ENCODE data around the gene GLO1.

Gene GLO1

DNA sequence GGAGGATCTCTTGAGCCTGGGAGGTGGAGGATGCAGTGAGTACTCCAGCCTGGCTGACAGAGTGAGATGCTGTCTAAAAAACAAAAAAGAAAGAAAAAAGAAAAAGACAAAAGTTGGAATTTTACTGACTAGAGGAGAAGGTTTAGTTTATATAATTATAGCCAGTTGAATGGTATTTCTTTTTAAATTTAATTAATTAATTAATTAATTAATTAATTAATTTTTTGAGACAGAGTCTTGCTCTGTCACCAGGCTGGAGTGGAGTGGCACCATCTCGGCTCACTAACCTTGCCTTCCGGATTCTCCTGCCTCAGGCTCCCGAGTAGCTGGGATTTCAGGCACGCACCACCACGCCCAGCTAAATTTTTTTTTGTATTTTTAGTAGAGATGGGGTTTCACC is 20.8 kb upstream of the GLO1 start:
- H3K4me1 ChIP-seq (ENCODE audit: control insufficient read depth in 1 of 2, insufficient read depth in 1 of 2, low read depth in 1 of 2, low read length in 1 of 2) = no peaks in the 10 kb centered on the region
- no peak overlapping the region for H3K4me3 ChIP-seq (ENCODE audit: low read depth in 1 of 2, low read length in 1 of 2)
- no peaks in the 10 kb centered on the region for H3K9me3 ChIP-seq
- no peaks in the 10 kb centered on the region for H3K36me3 ChIP-seq
- H3K27ac ChIP-seq = no peak overlapping the region
- peaks cover 17% of the 10 kb centered on the region for H3K27me3 ChIP-seq
- TF ChIP-seq, protein P1, sequence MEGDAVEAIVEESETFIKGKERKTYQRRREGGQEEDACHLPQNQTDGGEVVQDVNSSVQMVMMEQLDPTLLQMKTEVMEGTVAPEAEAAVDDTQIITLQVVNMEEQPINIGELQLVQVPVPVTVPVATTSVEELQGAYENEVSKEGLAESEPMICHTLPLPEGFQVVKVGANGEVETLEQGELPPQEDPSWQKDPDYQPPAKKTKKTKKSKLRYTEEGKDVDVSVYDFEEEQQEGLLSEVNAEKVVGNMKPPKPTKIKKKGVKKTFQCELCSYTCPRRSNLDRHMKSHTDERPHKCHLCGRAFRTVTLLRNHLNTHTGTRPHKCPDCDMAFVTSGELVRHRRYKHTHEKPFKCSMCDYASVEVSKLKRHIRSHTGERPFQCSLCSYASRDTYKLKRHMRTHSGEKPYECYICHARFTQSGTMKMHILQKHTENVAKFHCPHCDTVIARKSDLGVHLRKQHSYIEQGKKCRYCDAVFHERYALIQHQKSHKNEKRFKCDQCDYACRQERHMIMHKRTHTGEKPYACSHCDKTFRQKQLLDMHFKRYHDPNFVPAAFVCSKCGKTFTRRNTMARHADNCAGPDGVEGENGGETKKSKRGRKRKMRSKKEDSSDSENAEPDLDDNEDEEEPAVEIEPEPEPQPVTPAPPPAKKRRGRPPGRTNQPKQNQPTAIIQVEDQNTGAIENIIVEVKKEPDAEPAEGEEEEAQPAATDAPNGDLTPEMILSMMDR (IDR thresholded peaks at IDR 0.05) = no peak

DNA sequence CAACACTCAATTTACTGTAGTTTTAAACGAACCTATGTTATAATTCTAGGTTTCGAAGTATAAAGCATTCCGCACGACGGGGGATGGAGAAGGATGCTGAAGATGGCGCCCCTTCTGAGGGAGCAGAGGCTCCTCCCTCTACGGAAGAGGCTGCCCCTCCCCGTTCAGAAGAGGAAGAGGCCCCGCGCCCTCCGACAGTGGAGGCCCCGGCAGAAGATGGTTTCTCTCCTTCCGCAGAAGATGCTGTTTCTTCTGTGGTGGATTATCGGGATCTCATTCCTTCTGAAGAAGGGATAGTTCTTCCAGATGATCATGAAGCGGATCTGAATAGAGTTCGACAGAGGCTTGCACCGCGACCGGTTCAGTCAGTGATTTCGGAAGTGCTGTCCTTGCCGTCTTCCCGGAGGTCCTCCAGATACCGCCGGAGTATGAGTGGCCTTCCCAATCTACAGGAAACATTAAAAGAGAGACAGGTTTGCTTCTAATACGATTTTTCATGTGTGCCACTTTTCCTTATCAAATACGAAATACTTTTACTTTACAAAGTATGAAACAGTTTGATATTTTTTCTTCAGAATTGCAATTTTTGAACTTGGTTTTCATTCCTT is 19.9 kb upstream of the GLO1 start:
- Histone ChIP-seq H3K4me3 (ENCODE audit: low read depth in 1 of 2, low read length in 1 of 2) (no peak overlapping the region), H3K27ac (no peak overlapping the region), H3K9me3 (no peaks in the 10 kb centered on the region), H3K4me1 (ENCODE audit: control insufficient read depth in 1 of 2, insufficient read depth in 1 of 2, low read depth in 1 of 2, low read length in 1 of 2) (no peaks in the 10 kb centered on the region), H3K36me3 (no peaks in the 10 kb centered on the region), H3K27me3 (peaks cover 27% of the 10 kb centered on the region)
- TF ChIP-seq, protein P1 (IDR thresholded peaks at IDR 0.05) = no peak

DNA sequence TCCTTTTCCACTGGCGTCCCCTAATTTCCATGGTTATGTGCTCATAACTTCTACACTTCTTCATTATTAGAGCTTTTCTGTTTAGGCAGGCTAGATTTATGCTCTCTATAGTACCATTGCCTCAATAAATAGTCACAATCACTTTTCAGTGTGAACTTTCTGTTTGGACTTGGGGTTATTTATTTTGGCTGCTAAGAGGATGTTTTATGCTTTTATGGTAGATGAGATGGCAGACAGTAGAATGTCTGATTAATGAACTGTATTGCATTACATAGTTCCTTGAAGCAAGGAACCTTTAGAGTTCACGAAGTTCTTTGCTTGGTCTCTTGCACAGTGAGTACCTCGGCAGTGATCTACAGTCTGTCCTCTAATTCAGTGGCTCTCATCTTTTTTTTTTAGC is 19.1 kb upstream of the GLO1 start:
- TF ChIP-seq, protein P1 (IDR thresholded peaks at IDR 0.05) = no peak
- Histone ChIP-seq H3K4me3 (ENCODE audit: low read depth in 1 of 2, low read length in 1 of 2) (no peak overlapping the region), H3K27ac (no peak overlapping the region)

DNA sequence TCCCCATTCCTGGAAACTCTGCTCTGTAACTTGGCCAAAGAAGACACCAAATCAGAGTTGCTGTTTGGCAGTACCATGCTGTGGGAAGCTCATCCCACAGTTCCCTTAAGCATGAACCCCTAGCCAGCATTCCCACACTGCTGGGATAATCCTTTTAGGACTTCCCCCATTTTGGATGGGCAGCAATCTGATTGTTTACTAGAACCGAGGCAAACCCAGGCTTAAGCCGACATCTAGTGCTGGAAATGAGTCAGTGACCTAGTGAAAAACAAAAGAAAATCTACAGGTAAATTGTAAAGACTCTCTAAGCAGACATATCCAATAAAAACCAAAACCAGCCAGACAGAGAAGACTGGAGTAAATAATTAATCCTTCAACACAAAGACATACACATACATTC is 17.4 kb upstream of the GLO1 start:
- H3K36me3 ChIP-seq = no peaks in the 10 kb centered on the region
- no peaks in the 10 kb centered on the region for H3K9me3 ChIP-seq
- H3K4me3 ChIP-seq (ENCODE audit: low read depth in 1 of 2, low read length in 1 of 2) = no peak overlapping the region
- H3K4me1 ChIP-seq (ENCODE audit: control insufficient read depth in 1 of 2, insufficient read depth in 1 of 2, low read depth in 1 of 2, low read length in 1 of 2) = peaks cover 0 to 1% of the 10 kb centered on the region in 2 experiments
- H3K27ac ChIP-seq = no peak overlapping the region
- peaks cover 52% of the 10 kb centered on the region for H3K27me3 ChIP-seq
- TF ChIP-seq, protein P1 (IDR thresholded peaks at IDR 0.05) = no peak

More for the DNA sequence above, 19.1 kb upstream of the GLO1 start:
- peaks cover 35% of the 10 kb centered on the region for H3K27me3 ChIP-seq
- no peaks in the 10 kb centered on the region for H3K36me3 ChIP-seq
- H3K9me3 ChIP-seq = no peaks in the 10 kb centered on the region
- no peaks in the 10 kb centered on the region for H3K4me1 ChIP-seq (ENCODE audit: control insufficient read depth in 1 of 2, insufficient read depth in 1 of 2, low read depth in 1 of 2, low read length in 1 of 2)

DNA sequence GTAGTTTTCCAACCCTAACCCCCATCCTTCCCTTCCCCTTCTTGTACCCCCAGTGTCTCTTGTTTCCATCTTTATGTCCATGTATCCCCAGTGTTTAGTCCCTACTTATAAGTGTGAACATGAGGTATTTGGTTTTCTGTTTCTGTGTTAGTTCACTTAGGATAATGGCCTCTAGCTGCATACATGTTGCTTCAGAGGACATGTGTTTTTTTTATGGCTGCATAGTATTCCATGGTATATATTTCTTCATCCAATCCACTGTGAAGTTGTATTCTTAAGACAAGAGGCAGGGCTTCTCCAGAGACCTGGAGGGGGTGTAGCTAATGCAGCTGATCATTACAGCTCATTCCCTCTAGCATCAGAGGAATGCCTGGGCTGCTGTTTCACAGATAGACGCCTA is 16.4 kb upstream of the GLO1 start:
- Histone ChIP-seq H3K4me3 (ENCODE audit: low read depth in 1 of 2, low read length in 1 of 2) (no peak overlapping the region), H3K9me3 (no peaks in the 10 kb centered on the region), H3K27ac (no peak overlapping the region), H3K27me3 (peaks cover 61% of the 10 kb centered on the region), H3K36me3 (no peaks in the 10 kb centered on the region), H3K4me1 (ENCODE audit: control insufficient read depth in 1 of 2, insufficient read depth in 1 of 2, low read depth in 1 of 2, low read length in 1 of 2) (peaks cover 0 to 10% of the 10 kb centered on the region in 2 experiments)
- TF ChIP-seq, protein P1 (IDR thresholded peaks at IDR 0.05) = no peak

Measured in neutrophil (primary cell).